Endothelial cell of umbilical vein (primary cell): ENCODE results near the gene STK24. TPM values are rescaled to one million over a fixed set of nuclear protein-coding genes. Genes with fewer than 3 reads are reported as not detected.

Source experiments
- BruUV-seq: library from RNA; stranded (reverse); fragments of 400-500 nt; replicated peaks from 2 replicates; lab custom pipeline; 2021; lab: Mats Ljungman, UMichigan
- CTCF ChIA-PET: fragments of 300-600, 350-600 bp; sonication (Branson Sonifier 250); formaldehyde crosslinking; loops from one replicate; lab custom pipeline; 2021; ENCODE audit warnings: antibody characterized with exemption, inconsistent platforms; lab: Charles Lee
- POLR2A ChIA-PET: fragments of 300-600, 350-600 bp; sonication (Branson Sonifier 250); formaldehyde crosslinking; loops from one replicate; lab custom pipeline; 2021; ENCODE audit warnings: antibody characterized with exemption, inconsistent platforms; lab: Charles Lee
- DNase-seq: peaks from one replicate; pipeline ENCODE4 v3.0.0-alpha.2; 2011; ENCODE audit warnings: low read depth, low spot score
- FAIRE-seq: peaks from 2 replicates; lab custom pipeline; 2011; peaks lifted over from hg19 to GRCh38; lab: Jason Lieb, UNC
- H2AFZ ChIP-seq: 2 replicates; pipeline ENCODE4 v1.6.0; 2012; ENCODE audit warnings: low read depth, low read length, control low read depth, inconsistent platforms
- H3K27ac ChIP-seq: 2 replicates; pipeline ENCODE4 v1.5.1; 2011; ENCODE audit warnings: low read depth, mild to moderate bottlenecking, control low read depth, low read length, moderate library complexity; ENCODE audit not compliant: insufficient read depth
- H3K27me3 ChIP-seq, 2 experiments: 2 replicates each; pipeline versions ENCODE4 v1.6.0 to v1.6.1; 2011; ENCODE audit warnings: low read length in 2 of 2, mixed read lengths in 1 of 2; ENCODE audit not compliant: control insufficient read depth in 2 of 2, insufficient read depth in 2 of 2
- H3K36me3 ChIP-seq, 2 experiments: 2 replicates in 1 of 2; 3 replicates in 1 of 2; pipeline ENCODE4 v1.5.1; 2011; ENCODE audit warnings: low read length in 2 of 2, mild to moderate bottlenecking in 1 of 2, moderate library complexity in 1 of 2; ENCODE audit not compliant: control insufficient read depth in 2 of 2, insufficient read depth in 2 of 2; ENCODE audit errors: extremely low read depth in 1 of 2
- H3K4me1 ChIP-seq: 3 replicates; pipeline ENCODE4 v1.5.1; 2011; ENCODE audit warnings: mild to moderate bottlenecking, low read length; ENCODE audit not compliant: control insufficient read depth, insufficient read depth; ENCODE audit errors: extremely low read depth
- H3K4me2 ChIP-seq: 2 replicates; pipeline ENCODE4 v1.6.1; 2011; ENCODE audit warnings: low read length, control low read depth, mixed read lengths; ENCODE audit not compliant: insufficient read depth
- H3K4me3 ChIP-seq, 3 experiments: fragments of 200-600 bp in 1 of 3; sonication (generic), shearing (Covaris generic) in 1 of 3; replicated peaks in 1 of 3; 2 replicates each; pipeline ENCODE4 v1.5.1; 2011 to 2016; ENCODE audit warnings: control low read depth in 3 of 3, low read length in 3 of 3, mild to moderate bottlenecking in 2 of 3, inconsistent platforms in 1 of 3, low read depth in 1 of 3, moderate library complexity in 1 of 3; ENCODE audit not compliant: insufficient read depth in 1 of 3
- H3K79me2 ChIP-seq: 2 replicates; pipeline ENCODE4 v1.6.0; 2012; ENCODE audit warnings: low read length, inconsistent platforms; ENCODE audit not compliant: control insufficient read depth, insufficient read depth
- H3K9ac ChIP-seq: replicated peaks from 2 replicates; pipeline ENCODE3; 2011; ENCODE audit warnings: low read length, control low read depth; ENCODE audit not compliant: insufficient read depth; ENCODE audit errors: extremely low read depth
- H3K9me1 ChIP-seq: replicated peaks from 3 replicates; pipeline ENCODE4 v1.6.0; 2011; ENCODE audit warnings: mild to moderate bottlenecking, low read length; ENCODE audit not compliant: control insufficient read depth, insufficient read depth; ENCODE audit errors: extremely low read depth
- H3K9me3 ChIP-seq: replicated peaks from 2 replicates; pipeline ENCODE4 v1.5.1; 2012; ENCODE audit warnings: low read length, inconsistent platforms; ENCODE audit not compliant: control insufficient read depth, insufficient read depth
- H4K20me1 ChIP-seq: replicated peaks from 2 replicates; pipeline ENCODE3; 2011; ENCODE audit warnings: mild to moderate bottlenecking, low read length; ENCODE audit not compliant: control insufficient read depth, insufficient read depth; ENCODE audit errors: extremely low read depth
- EZH2 ChIP-seq: IDR thresholded peaks from 2 replicates; pipeline ENCODE4 v1.6.1; 2012; ENCODE audit warnings: borderline replicate concordance, low read depth, mild to moderate bottlenecking, moderate library complexity, low read length, inconsistent platforms; ENCODE audit not compliant: severe bottlenecking
- FOS ChIP-seq: IDR thresholded peaks from 2 replicates; pipeline ENCODE4 v1.6.1; 2011; ENCODE audit warnings: mild to moderate bottlenecking, low read length, moderate library complexity, borderline replicate concordance; ENCODE audit not compliant: insufficient read depth
- GATA2 ChIP-seq: IDR thresholded peaks from 2 replicates; pipeline ENCODE4 v1.7.0; 2011; ENCODE audit warnings: low read depth, mild to moderate bottlenecking, moderate library complexity, mixed read lengths, low read length; ENCODE audit not compliant: insufficient read length, insufficient read depth
- JUN ChIP-seq: IDR thresholded peaks from 2 replicates; pipeline ENCODE4 v1.6.1; 2011; ENCODE audit warnings: borderline replicate concordance, low read depth; ENCODE audit not compliant: insufficient read length, insufficient read depth
- MYC ChIP-seq: IDR thresholded peaks from one replicate; pipeline ENCODE4 v1.6.1; 2011; ENCODE audit warnings: mild to moderate bottlenecking, low read depth, low read length
- POLR2A ChIP-seq: IDR thresholded peaks from 2 replicates; pipeline ENCODE4 v1.6.1; 2012; ENCODE audit warnings: low read depth, mild to moderate bottlenecking, control low read depth, low read length
- POLR2AphosphoS5 ChIP-seq: IDR thresholded peaks from 2 replicates; pipeline ENCODE4 v1.6.1; 2012; ENCODE audit warnings: low read depth, mild to moderate bottlenecking, control low read depth, low read length, moderate library complexity; ENCODE audit not compliant: insufficient read depth
- dilution Hi-C: fragments of 300-500 bp; cut with MboI; formaldehyde crosslinking; loops from one replicate; pipeline ENCODE4 v1.15.0; 2019; ENCODE audit warnings: low sequenced_read_pairs; ENCODE audit not compliant: extremely low pct_ligation_motif_present
- intact Hi-C: fragments of 100-400 bp; cut with micrococcal nuclease; formaldehyde crosslinking; loops from one replicate; pipeline ENCODE4 v1.10.0; 2022
- polyA plus RNA-seq, 4 experiments: library from polyadenylated mRNA; depleted of rRNA in 3 of 4; stranded (reverse) in 3 of 4; unstranded in 1 of 4; fragments of >200 nt; gene quantifications; 2 replicates each; pipeline versions ENCODE4 v1.2.1 to v1.2.3, GENCODE V29; 2011 to 2012; ENCODE audit warnings: missing spikeins in 1 of 4
- total RNA-seq: library from RNA; stranded (reverse); gene quantifications from 2 replicates; pipeline ENCODE4 v1.2.3, GENCODE V29; 2021
- TF ChIP-seq, protein P1 (sequence below): IDR thresholded peaks from 2 replicates; pipeline ENCODE4 v1.6.1; 2011; ENCODE audit not compliant: insufficient read depth, insufficient read length
- TF ChIP-seq, protein P2 (sequence below), 2 donors: IDR thresholded peaks; 1 replicate in 1 of 2; 2 replicates in 1 of 2; pipeline ENCODE4 v1.5.1; 2011; ENCODE audit warnings: low read length in 2 of 2, mild to moderate bottlenecking in 2 of 2, moderate library complexity in 2 of 2, control low read depth in 1 of 2, inconsistent platforms in 1 of 2, low read depth in 1 of 2; ENCODE audit not compliant: insufficient read depth in 1 of 2; ENCODE audit errors: extremely low read depth in 1 of 2

STK24 gene
- total and polyA plus RNA-seq, 2 donors (not counting 3 experiments of a cell fraction or from before 2014, with no cell fraction given), result 43.3 to 100 TPM

DNA sequence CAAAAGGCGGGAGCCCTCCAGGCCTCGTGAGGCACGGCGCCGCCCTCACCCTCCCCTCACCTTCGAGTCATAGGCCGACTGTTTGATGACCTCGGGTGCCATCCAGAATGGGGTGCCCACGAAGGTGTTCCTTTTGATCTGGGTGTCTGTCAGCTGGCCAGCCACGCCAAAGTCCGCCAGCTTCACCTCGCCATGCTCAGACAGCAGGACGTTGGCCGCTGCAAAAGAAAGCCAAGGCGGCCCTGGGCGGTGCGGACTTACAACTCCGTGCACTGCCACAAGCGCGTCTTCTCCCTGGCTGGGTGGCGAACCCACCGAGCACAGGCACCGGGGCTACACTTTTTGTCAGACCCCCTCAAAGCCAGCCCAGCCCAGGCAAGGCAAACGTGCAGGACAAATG, 102.1 kb downstream of the STK24 start:
- no peaks in the 10 kb centered on the region for H3K27me3 ChIP-seq
- no peak overlapping the region for H2AFZ ChIP-seq
- ChIA-PET POLR2A (no interaction called here), CTCF (interaction anchor here (1.4 kb wide), 1 partner anchor 10 kb away, joined by 7 read pairs; no protein-coding TSS in a partner anchor)
- no peak overlapping the region for H3K4me2 ChIP-seq
- TF ChIP-seq MYC (no peak), POLR2A (no peak), FOS (no peak), GATA2 (no peak), JUN (no peak), POLR2AphosphoS5 (no peak), EZH2 (no peak)
- TF ChIP-seq, protein P1, sequence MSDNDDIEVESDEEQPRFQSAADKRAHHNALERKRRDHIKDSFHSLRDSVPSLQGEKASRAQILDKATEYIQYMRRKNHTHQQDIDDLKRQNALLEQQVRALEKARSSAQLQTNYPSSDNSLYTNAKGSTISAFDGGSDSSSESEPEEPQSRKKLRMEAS, result no peak
- TF ChIP-seq, protein P2, sequence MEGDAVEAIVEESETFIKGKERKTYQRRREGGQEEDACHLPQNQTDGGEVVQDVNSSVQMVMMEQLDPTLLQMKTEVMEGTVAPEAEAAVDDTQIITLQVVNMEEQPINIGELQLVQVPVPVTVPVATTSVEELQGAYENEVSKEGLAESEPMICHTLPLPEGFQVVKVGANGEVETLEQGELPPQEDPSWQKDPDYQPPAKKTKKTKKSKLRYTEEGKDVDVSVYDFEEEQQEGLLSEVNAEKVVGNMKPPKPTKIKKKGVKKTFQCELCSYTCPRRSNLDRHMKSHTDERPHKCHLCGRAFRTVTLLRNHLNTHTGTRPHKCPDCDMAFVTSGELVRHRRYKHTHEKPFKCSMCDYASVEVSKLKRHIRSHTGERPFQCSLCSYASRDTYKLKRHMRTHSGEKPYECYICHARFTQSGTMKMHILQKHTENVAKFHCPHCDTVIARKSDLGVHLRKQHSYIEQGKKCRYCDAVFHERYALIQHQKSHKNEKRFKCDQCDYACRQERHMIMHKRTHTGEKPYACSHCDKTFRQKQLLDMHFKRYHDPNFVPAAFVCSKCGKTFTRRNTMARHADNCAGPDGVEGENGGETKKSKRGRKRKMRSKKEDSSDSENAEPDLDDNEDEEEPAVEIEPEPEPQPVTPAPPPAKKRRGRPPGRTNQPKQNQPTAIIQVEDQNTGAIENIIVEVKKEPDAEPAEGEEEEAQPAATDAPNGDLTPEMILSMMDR (IDR thresholded peaks at IDR 0.05; ENCODE audit: extremely low read depth in 1 of 2, insufficient read depth in 1 of 2, low read depth in 1 of 2, low read length in 2 of 2), result no peak
- FAIRE-seq, result no peak
- intact Hi-C loops, result no loop called here
- no peak overlapping the region for H3K27ac ChIP-seq
- no peak for DNase-seq
- peaks cover 29% of the 10 kb centered on the region for H3K4me1 ChIP-seq
- no peaks in the 10 kb centered on the region for H3K9me3 ChIP-seq
- no peak overlapping the region for H3K4me3 ChIP-seq
- H4K20me1 ChIP-seq, result no peaks in the 10 kb centered on the region
- H3K9me1 ChIP-seq, result no peaks in the 10 kb centered on the region
- peaks cover 57% of the 10 kb centered on the region for H3K79me2 ChIP-seq
- no TSS peak for BruUV-seq
- no peak overlapping the region for H3K9ac ChIP-seq
- H3K36me3 ChIP-seq, result peaks cover 11 to 25% of the 10 kb centered on the region in 2 experiments
- dilution Hi-C loops, result no loop called here
